ENCODE results near the gene RIPOR2.

RIPOR2 gene

GRCh38 chr6:24840187-24840586 is 95.6 kb downstream of the RIPOR2 start:
- DNase-seq, result no peak

GRCh38 chr6:24838994-24839393 is 96.8 kb downstream of the RIPOR2 start:
- no peak for DNase-seq

GRCh38 chr6:24838081-24838480 is 97.7 kb downstream of the RIPOR2 start:
- no peak for DNase-seq

GRCh38 chr6:24836109-24836508 is 99.7 kb downstream of the RIPOR2 start:
- no peak for DNase-seq

- DNase-seq, result no peak
Observed at GRCh38 chr6:24833711-24834386, 101.9 kb downstream of the RIPOR2 start.

GRCh38 chr6:24832794-24833193 is 103.0 kb downstream of the RIPOR2 start:
- DNase-seq, result no peak

GRCh38 chr6:24831771-24832716 is 103.7 kb downstream of the RIPOR2 start:
- no peak for DNase-seq

GRCh38 chr6:24829657-24830056 is 106.1 kb downstream of the RIPOR2 start:
- DNase-seq, result no peak

- no peak for DNase-seq
Observed at GRCh38 chr6:24827970-24828369, 107.8 kb downstream of the RIPOR2 start.

- no peak for DNase-seq
Observed at GRCh38 chr6:24827162-24827561, 108.6 kb downstream of the RIPOR2 start.

- no peak for DNase-seq
Observed at GRCh38 chr6:24825130-24825630, 110.6 kb downstream of the RIPOR2 start.

GRCh38 chr6:24824142-24824938 is 111.4 kb downstream of the RIPOR2 start:
- DNase-seq, result no peak

- no peak for DNase-seq
Observed at GRCh38 chr6:24823185-24823584, 112.6 kb downstream of the RIPOR2 start.

GRCh38 chr6:24822696-24823095 is 113.1 kb downstream of the RIPOR2 start:
- no peak for DNase-seq

GRCh38 chr6:24821860-24822444 is 113.8 kb downstream of the RIPOR2 start:
- DNase-seq, result no peak

GRCh38 chr6:24818346-24818745 is 117.4 kb downstream of the RIPOR2 start:
- no peak for DNase-seq

- DNase-seq, result no peak
Observed at GRCh38 chr6:24809728-24810127, 126.0 kb downstream of the RIPOR2 start.

- no peak for DNase-seq
Observed at GRCh38 chr6:24807584-24807983, 128.2 kb downstream of the RIPOR2 start.

GRCh38 chr6:24802271-24803059 is 133.3 kb downstream of the RIPOR2 start:
- no peak for DNase-seq

- no peak for DNase-seq
Observed at GRCh38 chr6:24799541-24799915, 136.2 kb downstream of the RIPOR2 start.

- DNase-seq, result no peak
Observed at GRCh38 chr6:24798740-24799540, 136.8 kb downstream of the RIPOR2 start, which contains the start of gene ARMH2. Gene ARMH2, minus strand, starts transcription at chr6:24798917. Its CDS starts 60 bp downstream, at chr6:24798857.
